Mesenchymal stem cell (in vitro differentiated cells and primary cell): ENCODE measurements around the gene PGM5.

ENCODE experiments used
- DNase-seq: peaks from one replicate; pipeline ENCODE4 v3.0.0-alpha.2; 2013
- H2AFZ ChIP-seq: one replicate; pipeline ENCODE4 v1.6.1; 2013; ENCODE audit warnings: low read depth, mild to moderate bottlenecking, control low read depth, inconsistent platforms, low read length, moderate library complexity
- H2AK5ac ChIP-seq: 2 replicates; pipeline ENCODE4 v1.6.1; 2013; ENCODE audit warnings: low read length, moderate library complexity, mild to moderate bottlenecking, inconsistent platforms; ENCODE audit not compliant: severe bottlenecking
- H2BK120ac ChIP-seq: one replicate; pipeline ENCODE4 v1.6.1; 2013; ENCODE audit warnings: low read depth, mild to moderate bottlenecking, inconsistent platforms, low read length, moderate library complexity
- H2BK12ac ChIP-seq, 2 experiments: one replicate each; pipeline ENCODE4 v1.6.1; 2013; ENCODE audit warnings: inconsistent platforms in 2 of 2, low read length in 2 of 2, mild to moderate bottlenecking in 2 of 2, moderate library complexity in 2 of 2, control low read depth in 1 of 2
- H2BK15ac ChIP-seq: one replicate; pipeline ENCODE4 v1.6.1; 2013; ENCODE audit warnings: mild to moderate bottlenecking, low read depth, inconsistent platforms; ENCODE audit not compliant: poor library complexity, severe bottlenecking
- H2BK5ac ChIP-seq: 2 replicates; pipeline ENCODE4 v1.6.1; 2013; ENCODE audit warnings: low read depth, mild to moderate bottlenecking, low read length, control low read depth, inconsistent platforms; ENCODE audit not compliant: poor library complexity, severe bottlenecking
- H3K14ac ChIP-seq, 2 experiments: one replicate each; pipeline ENCODE4 v1.6.1; 2013; ENCODE audit warnings: inconsistent platforms in 2 of 2, low read length in 2 of 2, control low read depth in 1 of 2, mild to moderate bottlenecking in 1 of 2, moderate library complexity in 1 of 2
- H3K18ac ChIP-seq, 2 experiments: one replicate each; pipeline ENCODE4 v1.6.1; 2013; ENCODE audit warnings: inconsistent platforms in 2 of 2, low read length in 2 of 2, control low read depth in 1 of 2, low read depth in 1 of 2, mild to moderate bottlenecking in 1 of 2
- H3K23ac ChIP-seq, 2 experiments: one replicate each; pipeline ENCODE4 v1.6.1; 2013; ENCODE audit warnings: inconsistent platforms in 2 of 2, low read length in 2 of 2, mild to moderate bottlenecking in 2 of 2, moderate library complexity in 2 of 2, control low read depth in 1 of 2
- H3K27ac ChIP-seq: 2 replicates; pipeline ENCODE4 v1.5.1; 2013; ENCODE audit warnings: mild to moderate bottlenecking, moderate library complexity, low read length, control low read depth, inconsistent platforms; ENCODE audit not compliant: poor library complexity, severe bottlenecking
- H3K27me3 ChIP-seq, 2 experiments: 2 replicates each; pipeline versions ENCODE4 v1.6.1 to v1.7.0; 2013; ENCODE audit warnings: low read length in 2 of 2, mild to moderate bottlenecking in 2 of 2, moderate library complexity in 2 of 2, control low read depth in 1 of 2, inconsistent platforms in 1 of 2; ENCODE audit not compliant: control insufficient read depth in 1 of 2, insufficient read depth in 1 of 2
- H3K36me3 ChIP-seq, 2 experiments: 2 replicates each; pipeline versions ENCODE4 v1.6.1 to v1.7.0; 2013; ENCODE audit warnings: low read length in 2 of 2, control low read depth in 1 of 2, inconsistent platforms in 1 of 2, low read depth in 1 of 2, mild to moderate bottlenecking in 1 of 2; ENCODE audit not compliant: insufficient read depth in 2 of 2, control insufficient read depth in 1 of 2
- H3K4ac ChIP-seq, 2 experiments: one replicate each; pipeline ENCODE4 v1.6.1; 2013; ENCODE audit warnings: inconsistent platforms in 2 of 2, low read length in 2 of 2, mild to moderate bottlenecking in 2 of 2, moderate library complexity in 2 of 2, control low read depth in 1 of 2, low read depth in 1 of 2
- H3K4me1 ChIP-seq: 2 replicates; pipeline ENCODE4 v1.6.1; 2013; ENCODE audit warnings: low read depth, low read length, control low read depth; ENCODE audit not compliant: control insufficient read depth, insufficient read depth
- H3K4me2 ChIP-seq: 2 replicates; pipeline ENCODE4 v1.6.1; 2013; ENCODE audit warnings: low read length, mild to moderate bottlenecking, inconsistent platforms; ENCODE audit not compliant: poor library complexity, severe bottlenecking
- H3K4me3 ChIP-seq, 2 experiments: 2 replicates each; pipeline versions ENCODE4 v1.5.1 to v1.7.0; 2013; ENCODE audit warnings: low read length in 2 of 2, mild to moderate bottlenecking in 2 of 2, control low read depth in 1 of 2, low read depth in 1 of 2; ENCODE audit not compliant: insufficient read depth in 1 of 2
- H3K79me1 ChIP-seq: replicated peaks from 2 replicates; pipeline ENCODE4 v1.6.1; 2013; ENCODE audit warnings: mild to moderate bottlenecking, control low read depth, low read length, inconsistent platforms; ENCODE audit not compliant: poor library complexity, severe bottlenecking
- H3K9ac ChIP-seq: 2 replicates; pipeline ENCODE4 v1.7.0; 2013; ENCODE audit warnings: mild to moderate bottlenecking, low read length, moderate library complexity
- H3K9me3 ChIP-seq: 2 replicates; pipeline ENCODE4 v1.7.0; 2013; ENCODE audit warnings: mild to moderate bottlenecking, low read length; ENCODE audit not compliant: control insufficient read depth
- H4K8ac ChIP-seq: one replicate; pipeline ENCODE4 v1.6.1; 2013; ENCODE audit warnings: inconsistent platforms, mild to moderate bottlenecking, low read length, moderate library complexity
- H4K91ac ChIP-seq: one replicate; pipeline ENCODE4 v1.6.1; 2013; ENCODE audit warnings: mild to moderate bottlenecking, low read length, inconsistent platforms
- WGBS: methylation state at CpG from one replicate; pipeline ENCODE4 v1.1.7; 2013; ENCODE audit warnings: mixed read lengths; 5-methylcytosine and 5-hydroxymethylcytosine counted together

Gene PGM5

GRCh38 chr9:68562461-68562860 is 206.1 kb downstream of the PGM5 start:
- Histone ChIP-seq H2BK15ac (no peak overlapping the region), H3K4ac (peak overlapping the region in 1 of 2 experiments; percentile 13), H3K27me3 (no peaks in the 10 kb centered on the region), H3K27ac (no peak overlapping the region), H4K8ac (no peak overlapping the region), H3K14ac (peak overlapping the region in 1 of 2 experiments; percentile 81), H2BK120ac (no peak overlapping the region), H3K4me1 (no peaks in the 10 kb centered on the region), H3K4me2 (no peak overlapping the region), H3K36me3 (no peaks in the 10 kb centered on the region), H3K9me3 (no peaks in the 10 kb centered on the region), H3K4me3 (no peak overlapping the region), H4K91ac (no peak overlapping the region), H3K79me1 (no peaks in the 10 kb centered on the region), H3K18ac (no peak overlapping the region), H2AK5ac (no peak overlapping the region), H3K23ac (no peak overlapping the region), H2BK12ac (peak overlapping the region in 1 of 2 experiments; percentile 42), H2BK5ac (no peak overlapping the region), H2AFZ (no peak overlapping the region), H3K9ac (no peak overlapping the region)
- no peak for DNase-seq
- 51% methylated on average over 2 of the region's 2 CpGs for WGBS

GRCh38 chr9:68567565-68567964 is 211.2 kb downstream of the PGM5 start:
- 46% methylated on average over 1 of the region's 3 CpGs for WGBS
- H3K79me1 ChIP-seq, result no peaks in the 10 kb centered on the region
- H2BK120ac ChIP-seq, result no peak overlapping the region
- no peak overlapping the region for H2BK5ac ChIP-seq
- no peak overlapping the region for H3K9ac ChIP-seq
- H3K4me2 ChIP-seq, result no peak overlapping the region
- H4K8ac ChIP-seq, result no peak overlapping the region
- H3K36me3 ChIP-seq, result no peaks in the 10 kb centered on the region
- no peak overlapping the region for H3K4ac ChIP-seq
- H3K4me3 ChIP-seq, result no peak overlapping the region
- no peak overlapping the region for H2AFZ ChIP-seq
- no peak overlapping the region for H2BK15ac ChIP-seq
- no peak overlapping the region for H4K91ac ChIP-seq
- H2AK5ac ChIP-seq, result no peak overlapping the region
- no peak overlapping the region for H3K23ac ChIP-seq
- DNase-seq, result no peak
- H3K4me1 ChIP-seq, result no peaks in the 10 kb centered on the region
- no peaks in the 10 kb centered on the region for H3K9me3 ChIP-seq
- no peak overlapping the region for H3K14ac ChIP-seq
- no peak overlapping the region for H2BK12ac ChIP-seq
- H3K27ac ChIP-seq, result no peak overlapping the region
- H3K18ac ChIP-seq, result no peak overlapping the region
- no peaks in the 10 kb centered on the region for H3K27me3 ChIP-seq

- Histone ChIP-seq H2BK5ac (no peak overlapping the region), H3K4me1 (no peaks in the 10 kb centered on the region), H3K27me3 (no peaks in the 10 kb centered on the region), H3K27ac (no peak overlapping the region), H3K18ac (no peak overlapping the region), H3K36me3 (no peaks in the 10 kb centered on the region), H2BK15ac (no peak overlapping the region), H2AK5ac (no peak overlapping the region), H3K9ac (no peak overlapping the region), H3K14ac (no peak overlapping the region), H3K9me3 (no peaks in the 10 kb centered on the region), H3K4ac (no peak overlapping the region), H4K91ac (no peak overlapping the region), H2BK120ac (no peak overlapping the region), H4K8ac (no peak overlapping the region), H3K23ac (no peak overlapping the region), H2BK12ac (no peak overlapping the region), H3K4me3 (no peak overlapping the region), H3K4me2 (no peak overlapping the region), H2AFZ (no peak overlapping the region), H3K79me1 (no peaks in the 10 kb centered on the region)
- 84% methylated on average over 3 of the region's 3 CpGs for WGBS
- DNase-seq, result no peak
Measured at GRCh38 chr9:68574150-68574549, 217.7 kb downstream of the PGM5 start.

GRCh38 chr9:68575817-68576216 is 219.4 kb downstream of the PGM5 start:
- H2AFZ ChIP-seq, result no peak overlapping the region
- no peaks in the 10 kb centered on the region for H3K79me1 ChIP-seq
- H2BK12ac ChIP-seq, result no peak overlapping the region
- H3K27ac ChIP-seq, result no peak overlapping the region
- no peak overlapping the region for H3K14ac ChIP-seq
- no peaks in the 10 kb centered on the region for H3K4me1 ChIP-seq
- 83% methylated on average over 2 of the region's 5 CpGs for WGBS
- H3K36me3 ChIP-seq, result no peaks in the 10 kb centered on the region
- H2AK5ac ChIP-seq, result no peak overlapping the region
- no peak overlapping the region for H4K91ac ChIP-seq
- DNase-seq, result no peak
- no peaks in the 10 kb centered on the region for H3K9me3 ChIP-seq
- H3K4me3 ChIP-seq, result no peak overlapping the region
- H2BK15ac ChIP-seq, result no peak overlapping the region
- no peak overlapping the region for H3K4me2 ChIP-seq
- no peak overlapping the region for H2BK120ac ChIP-seq
- H3K18ac ChIP-seq, result no peak overlapping the region
- H3K27me3 ChIP-seq, result no peaks in the 10 kb centered on the region
- H3K4ac ChIP-seq, result no peak overlapping the region
- H3K9ac ChIP-seq, result no peak overlapping the region
- no peak overlapping the region for H3K23ac ChIP-seq
- no peak overlapping the region for H2BK5ac ChIP-seq
- H4K8ac ChIP-seq, result no peak overlapping the region
